Heart left ventricle (tissue), 16 donors: ENCODE measurements around the gene XPR1. TPM values are rescaled to one million over a fixed set of nuclear protein-coding genes. Genes with fewer than 3 reads are reported as not detected.
A peak's percentile ranks its signal among the peaks of the same experiment; 100 is the strongest.

Experiments used
- ATAC-seq, 4 donors: fragments of 200-7000 bp; cut with Tn5 transposase; one replicate each; pipeline ENCODE4 v1.9.1; 2020 to 2022; ENCODE audit warnings: moderate library complexity in 4 of 4, mild to moderate bottlenecking in 3 of 4, moderate number of reproducible peaks in 1 of 4
- DNase-seq, 5 donors: peaks; one replicate each; pipeline ENCODE4 v3.0.0-alpha.2; 2020
- H3K27ac ChIP-seq, 12 donors: fragments of 200-600 bp; sonication (generic) in 4 of 12; one replicate each; pipeline versions ENCODE4 v1.5.0 to v1.8.0; 2016 to 2022; ENCODE audit warnings: mild to moderate bottlenecking in 2 of 12
- H3K27me3 ChIP-seq, 9 donors: fragments of 200-600 bp; sonication (generic) in 2 of 9; one replicate each; pipeline versions ENCODE4 v1.5.1 to v1.8.0; 2016 to 2022; ENCODE audit warnings: mild to moderate bottlenecking in 3 of 9
- H3K36me3 ChIP-seq, 9 donors: fragments of 200-600 bp; sonication (generic) in 2 of 9; one replicate each; pipeline versions ENCODE4 v1.5.0 to v1.8.0; 2018 to 2022; ENCODE audit warnings: mild to moderate bottlenecking in 2 of 9
- H3K4me1 ChIP-seq, 12 donors: fragments of 200-600 bp; sonication (generic) in 4 of 12; one replicate each; pipeline versions ENCODE4 v1.5.0 to v1.8.0; 2016 to 2022; ENCODE audit warnings: mild to moderate bottlenecking in 3 of 12
- H3K4me3 ChIP-seq, 12 donors: fragments of 200-600 bp; sonication (generic) in 4 of 12; one replicate each; pipeline versions ENCODE4 v1.5.0 to v1.8.0; 2017 to 2022; ENCODE audit warnings: mild to moderate bottlenecking in 9 of 12, moderate library complexity in 4 of 12
- H3K9me3 ChIP-seq, 12 donors: fragments of 200-600 bp; sonication (generic) in 4 of 12; one replicate each; pipeline versions ENCODE4 v1.5.0 to v1.8.0; 2016 to 2022; ENCODE audit warnings: mild to moderate bottlenecking in 1 of 12
- POLR2A ChIP-seq, 2 donors: fragments of 450-650 bp; IDR thresholded peaks; one replicate each; pipeline ENCODE4 v1.6.1; 2017; ENCODE audit warnings: antibody characterized with exemption in 2 of 2, mild to moderate bottlenecking in 2 of 2, moderate library complexity in 2 of 2
- WGBS, 4 donors: extraction: QIAGEN DNeasy Blood & Tissue Kit in 2 of 4; methylation state at CpG; one replicate each; pipeline versions ENCODE4 v1.1.5 to v1.1.7; 2013 to 2018; 5-methylcytosine and 5-hydroxymethylcytosine counted together
- intact Hi-C, 10 donors: fragments of 100-400 bp; cut with DNase I; formaldehyde crosslinking; loops; one replicate each; pipeline versions ENCODE4 v1.11.1 to v1.14.2; 2022
- polyA plus RNA-seq, 2 donors: library from polyadenylated mRNA; stranded (reverse); fragments of 200-250 nt; gene quantifications; one replicate each; pipeline ENCODE4 v1.2.3, GENCODE V29; 2013
- total RNA-seq, 9 donors: library from RNA; depleted of rRNA in 2 of 9; stranded (reverse); fragments of >200 nt in 2 of 9; fragmentation: NEBNext Ultra II Directional in 3 of 9; extraction: Animal tissue kit (Norgen Biotek cat#: 25700) in 3 of 9; gene quantifications; one replicate each; pipeline versions ENCODE4 v1.1.0 to v1.2.4, GENCODE V29; 2016 to 2023
- TF ChIP-seq, protein P1 (sequence below), 12 donors: fragments of 200-600 bp; sonication (generic) in 4 of 12; IDR thresholded peaks; one replicate each; pipeline versions ENCODE4 v1.5.0 to v1.8.0; 2018 to 2022; ENCODE audit warnings: antibody characterized with exemption in 12 of 12, mild to moderate bottlenecking in 5 of 12
- donor health status: ischemic (EF 13 %, LVEDD 7.1; RV severe dilation, severe dysfunction).
- donor health status: healthy with polysubstance abuse.
- donor health status: DM: no; HTN: yes; CAD: no.
- donor health status: DM: no; HTN: no; CAD: no.
- donor health status: ischemic (EF 25% LVEDD 6.9; RV normal size, moderate dysfunction).
- donor health status: ischemic (EF 25% LVEDD 5.7; RV mildly dilated, moderate dysfunction).
- donor health status: healthy.
- donor health status: DM: yes; HTN: yes; CAD: no.
- donor health status: ischemic (EF 35%, LVEDD 5.7; RV mildly dilated, moderate dysfunction).
- donor health status: nonischemic (EF 11% LVEDD 7.7; RV severe dilation, severe dysfunction).
- donor health status: DM: yes; HTN: yes; CAD: no.
- donor health status: PGD.
- donor health status: ischemic (EF 29% LVEDD 5.4; RV normal size, mild dysfunction).
- donor health status: nonischemic (EF 23%, LVEDD 6.1; RV moderate dilation, normal function).

XPR1 gene
- total and polyA plus RNA-seq, 11 donors, result 18.6 to 163 (median 59.8) TPM

DNA sequence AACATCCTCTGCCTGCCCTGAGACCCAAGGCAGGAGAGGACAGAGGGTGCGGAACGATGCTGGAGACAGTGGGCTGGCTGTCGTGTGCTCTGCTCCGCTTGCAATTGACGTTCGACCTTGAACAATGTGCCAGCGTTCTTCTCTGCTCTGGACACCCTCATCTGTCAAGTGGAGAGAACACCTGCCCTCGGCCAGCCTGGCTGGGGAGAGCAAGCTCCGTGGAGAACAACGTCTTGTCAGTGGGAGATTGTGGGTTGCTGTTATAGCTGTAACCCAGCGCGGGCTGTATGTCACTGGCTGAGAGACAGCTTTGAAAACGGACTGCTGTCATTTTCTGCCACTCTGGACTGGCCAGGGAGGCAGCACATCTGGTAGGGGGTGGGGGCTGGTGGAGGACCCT lies 295.5 kb downstream of the XPR1 start:
- Histone ChIP-seq H3K27ac (peak overlapping the region in 11 of 12 donors; percentile 70 to 90 (median 82)), H3K27me3 (no peaks in the 10 kb centered on the region), H3K4me1 (peaks cover 11 to 48% (median 33%) of the 10 kb centered on the region in 12 donors), H3K36me3 (peaks cover 0 to 20% (median 5%) of the 10 kb centered on the region in 9 donors), H3K4me3 (no peak overlapping the region), H3K9me3 (no peaks in the 10 kb centered on the region)
- no peak for TF ChIP-seq POLR2A (IDR thresholded peaks at IDR 0.05)
- TF ChIP-seq, protein P1, sequence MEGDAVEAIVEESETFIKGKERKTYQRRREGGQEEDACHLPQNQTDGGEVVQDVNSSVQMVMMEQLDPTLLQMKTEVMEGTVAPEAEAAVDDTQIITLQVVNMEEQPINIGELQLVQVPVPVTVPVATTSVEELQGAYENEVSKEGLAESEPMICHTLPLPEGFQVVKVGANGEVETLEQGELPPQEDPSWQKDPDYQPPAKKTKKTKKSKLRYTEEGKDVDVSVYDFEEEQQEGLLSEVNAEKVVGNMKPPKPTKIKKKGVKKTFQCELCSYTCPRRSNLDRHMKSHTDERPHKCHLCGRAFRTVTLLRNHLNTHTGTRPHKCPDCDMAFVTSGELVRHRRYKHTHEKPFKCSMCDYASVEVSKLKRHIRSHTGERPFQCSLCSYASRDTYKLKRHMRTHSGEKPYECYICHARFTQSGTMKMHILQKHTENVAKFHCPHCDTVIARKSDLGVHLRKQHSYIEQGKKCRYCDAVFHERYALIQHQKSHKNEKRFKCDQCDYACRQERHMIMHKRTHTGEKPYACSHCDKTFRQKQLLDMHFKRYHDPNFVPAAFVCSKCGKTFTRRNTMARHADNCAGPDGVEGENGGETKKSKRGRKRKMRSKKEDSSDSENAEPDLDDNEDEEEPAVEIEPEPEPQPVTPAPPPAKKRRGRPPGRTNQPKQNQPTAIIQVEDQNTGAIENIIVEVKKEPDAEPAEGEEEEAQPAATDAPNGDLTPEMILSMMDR (IDR thresholded peaks at IDR 0.05), result no peak
- WGBS, 4 donors, result 46 to 57% (median 49%) methylated on average over 11 to 13 of the region's 13 CpGs
- intact Hi-C loops, result loop anchor here in 2 of 10 donors (5.0 to 10.0 kb wide), 2 partner anchors 95 to 97 kb away; partner anchors contain the start of gene STX6 (in 2 of the 2)
- DNase-seq, result peak in 4 of 5 donors; percentile 48 to 81 (median 66)
- peak; percentile 79 to 87 (median 84) for ATAC-seq

DNA sequence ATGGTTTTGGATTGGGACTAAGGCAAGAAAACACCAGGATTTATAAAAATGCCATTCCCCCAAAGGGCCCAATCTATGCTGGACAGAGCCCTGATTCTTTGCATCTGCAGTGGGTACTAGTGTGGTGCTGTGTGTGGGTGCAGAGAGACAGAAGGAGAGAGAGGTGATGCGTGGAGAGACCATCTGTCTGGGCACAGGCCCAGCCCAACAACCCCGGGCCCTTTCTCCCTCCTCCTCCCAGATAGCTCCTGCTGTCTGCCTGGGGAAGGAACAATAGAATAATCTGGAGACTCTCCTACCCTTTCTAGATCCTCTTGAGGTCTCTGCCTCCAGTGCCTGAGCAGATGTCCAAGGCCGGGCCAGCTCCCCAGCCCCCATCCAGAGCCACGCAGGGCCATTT lies 296.0 kb downstream of the XPR1 start:
- Histone ChIP-seq H3K9me3 (no peaks in the 10 kb centered on the region), H3K4me1 (peaks cover 11 to 48% (median 33%) of the 10 kb centered on the region in 12 donors), H3K4me3 (no peak overlapping the region), H3K27ac (peak overlapping the region in 11 of 12 donors; percentile 70 to 90 (median 82)), H3K36me3 (peaks cover 0 to 20% (median 5%) of the 10 kb centered on the region in 9 donors), H3K27me3 (no peaks in the 10 kb centered on the region)
- 47 to 61% (median 57%) methylated on average over 4 of the region's 4 CpGs for WGBS, 4 donors
- DNase-seq (no peak), ATAC-seq (peak in 3 of 4 donors; percentile 2 to 20 (median 8))
- TF ChIP-seq POLR2A (IDR thresholded peaks at IDR 0.05), result no peak
- TF ChIP-seq, protein P1 (IDR thresholded peaks at IDR 0.05), result no peak
- intact Hi-C loops, result loop anchor here in 2 of 10 donors (5.0 to 10.0 kb wide), 2 partner anchors 94 to 97 kb away; partner anchors contain the start of gene STX6 (in 2 of the 2)

DNA sequence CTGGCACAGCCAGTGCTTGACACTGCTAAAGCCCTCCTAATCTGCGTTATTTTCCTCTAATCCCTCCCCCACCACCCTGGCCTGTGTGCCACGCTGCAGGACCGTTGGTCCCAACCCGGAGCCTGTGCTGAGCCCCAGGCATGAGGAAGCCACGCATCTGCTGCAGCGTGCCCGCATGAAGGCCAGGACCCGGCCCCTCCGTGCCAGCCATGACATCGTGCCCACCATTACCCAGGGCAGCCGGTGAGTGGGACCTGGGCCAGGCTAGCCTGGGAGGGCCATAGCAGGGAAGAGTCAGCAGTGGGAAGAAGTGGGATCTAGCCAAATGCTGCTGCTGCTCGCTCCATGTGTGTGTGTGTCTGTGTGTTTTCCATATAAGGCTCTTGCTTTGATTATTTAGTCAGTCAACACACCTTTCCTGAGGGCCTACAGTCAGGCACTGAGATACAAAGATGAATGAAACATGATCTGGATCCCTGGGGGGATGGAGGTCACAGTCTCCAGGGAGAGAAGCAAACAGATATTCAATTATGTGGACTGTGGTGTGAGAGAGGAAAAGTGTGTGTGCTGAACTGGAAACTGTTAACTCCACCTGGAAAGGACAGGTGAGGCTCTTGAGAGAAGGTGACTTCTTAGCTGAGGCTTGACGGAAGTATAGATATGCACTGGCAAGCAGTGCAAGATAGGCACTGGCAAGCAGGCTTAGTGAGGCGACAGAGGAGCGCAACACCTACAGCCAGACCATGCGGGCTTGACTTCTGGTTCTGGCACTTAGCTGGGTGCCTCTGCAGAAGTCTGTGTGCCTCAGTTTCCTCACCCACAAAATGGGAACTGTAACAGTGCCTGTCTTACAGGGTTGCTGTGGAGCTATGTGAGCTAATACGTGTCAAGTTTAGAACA lies 296.8 kb downstream of the XPR1 start:
- DNase-seq, result peak in 2 of 5 donors; percentile 25 to 58
- H3K4me1 ChIP-seq, result peaks cover 11 to 48% (median 33%) of the 10 kb centered on the region in 12 donors
- peak overlapping the region in 10 of 12 donors; percentile 70 to 90 (median 82) for H3K27ac ChIP-seq
- no peak for ATAC-seq
- WGBS, 4 donors, result 67 to 77% (median 72%) methylated on average over 17 of the region's 17 CpGs
- H3K36me3 ChIP-seq, result peaks cover 0 to 20% (median 5%) of the 10 kb centered on the region in 9 donors
- no peak overlapping the region for H3K4me3 ChIP-seq
- TF ChIP-seq, protein P1 (IDR thresholded peaks at IDR 0.05), result no peak
- no peak for TF ChIP-seq POLR2A (IDR thresholded peaks at IDR 0.05)
- no peaks in the 10 kb centered on the region for H3K9me3 ChIP-seq
- no peaks in the 10 kb centered on the region for H3K27me3 ChIP-seq
- intact Hi-C loops, result loop anchor here in 2 of 10 donors (5.0 to 10.0 kb wide), 2 partner anchors 94 to 96 kb away; partner anchors contain the start of gene STX6 (in 2 of the 2)

DNA sequence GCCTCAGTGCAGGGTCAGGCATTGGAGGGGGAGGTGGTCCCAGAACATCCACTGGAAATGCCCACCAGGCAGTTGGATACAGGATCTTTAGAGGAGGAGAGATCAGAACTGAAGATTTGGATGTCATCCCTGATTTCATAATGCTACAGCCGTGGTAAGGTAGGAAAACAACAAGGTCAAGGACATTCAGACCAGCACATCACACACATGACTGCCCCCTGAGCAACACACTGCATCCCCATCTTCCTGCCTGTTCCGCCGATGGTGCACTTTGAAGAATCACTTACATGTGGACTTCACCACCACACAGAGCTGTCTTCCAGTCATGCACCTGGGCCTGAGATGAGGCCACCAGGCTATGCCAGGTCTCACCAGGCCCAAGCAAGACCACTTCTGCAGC lies 297.6 kb downstream of the XPR1 start:
- DNase-seq, result no peak
- WGBS, 4 donors, result 25 to 84% (median 75%) methylated on average over 1 to 3 of the region's 3 CpGs
- intact Hi-C loops, result loop anchor here in 2 of 10 donors (5.0 to 10.0 kb wide), 2 partner anchors 93 to 95 kb away; partner anchors contain the start of gene STX6 (in 2 of the 2)
- no peak for ATAC-seq
- TF ChIP-seq, protein P1 (IDR thresholded peaks at IDR 0.05), result no peak
- TF ChIP-seq POLR2A (IDR thresholded peaks at IDR 0.05), result no peak
- no peaks in the 10 kb centered on the region for H3K9me3 ChIP-seq
- H3K36me3 ChIP-seq, result peaks cover 0 to 20% (median 5%) of the 10 kb centered on the region in 9 donors
- no peak overlapping the region for H3K4me3 ChIP-seq
- H3K27ac ChIP-seq, result peak overlapping the region in 3 of 12 donors; percentile 4 to 89 (median 85)
- H3K4me1 ChIP-seq, result peaks cover 11 to 48% (median 33%) of the 10 kb centered on the region in 12 donors
- no peaks in the 10 kb centered on the region for H3K27me3 ChIP-seq
